MM.1S (cell line): ENCODE results near the gene WFDC10B.

Experiments
- EZH2 ChIP-seq: fragments of 300-600 bp; sonication (generic); optimal IDR thresholded peaks from 2 replicates; pipeline ENCODE3; 2017; ENCODE audit warnings: low read depth, mild to moderate bottlenecking, antibody characterized with exemption, low read length, mixed read lengths
- EZH2phosphoT487 ChIP-seq: fragments of 300-600 bp; sonication (generic); IDR thresholded peaks from 2 replicates; pipeline ENCODE4 v1.6.1; 2018; ENCODE audit warnings: antibody characterized with exemption, low read length
- TF ChIP-seq, protein P1 (sequence below): fragments of 300-600 bp; sonication (generic); IDR thresholded peaks from 2 replicates; pipeline ENCODE4 v1.5.1; 2016; ENCODE audit warnings: antibody characterized with exemption, low read length, mixed read lengths

DNA sequence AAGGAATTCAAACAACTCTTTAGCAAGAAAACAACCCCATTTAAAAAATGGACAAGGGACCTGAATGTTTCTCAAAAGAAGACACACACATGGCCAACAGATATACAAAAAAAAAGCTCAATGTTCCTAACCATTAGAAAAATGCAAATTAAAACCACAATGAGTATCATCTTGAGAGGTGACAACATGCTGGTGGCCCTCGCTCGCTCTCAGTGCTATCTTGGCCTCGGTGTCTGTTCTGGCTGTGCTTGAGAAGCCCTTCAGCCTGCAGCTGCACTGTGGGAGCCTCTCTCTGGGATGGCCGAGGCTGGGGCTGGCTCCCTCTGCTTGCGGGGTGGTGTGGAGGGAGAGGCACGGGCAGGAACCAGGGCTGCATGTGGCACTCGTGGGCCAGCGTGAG, 30.7 kb upstream of the WFDC10B start:
- TF ChIP-seq, protein P1, sequence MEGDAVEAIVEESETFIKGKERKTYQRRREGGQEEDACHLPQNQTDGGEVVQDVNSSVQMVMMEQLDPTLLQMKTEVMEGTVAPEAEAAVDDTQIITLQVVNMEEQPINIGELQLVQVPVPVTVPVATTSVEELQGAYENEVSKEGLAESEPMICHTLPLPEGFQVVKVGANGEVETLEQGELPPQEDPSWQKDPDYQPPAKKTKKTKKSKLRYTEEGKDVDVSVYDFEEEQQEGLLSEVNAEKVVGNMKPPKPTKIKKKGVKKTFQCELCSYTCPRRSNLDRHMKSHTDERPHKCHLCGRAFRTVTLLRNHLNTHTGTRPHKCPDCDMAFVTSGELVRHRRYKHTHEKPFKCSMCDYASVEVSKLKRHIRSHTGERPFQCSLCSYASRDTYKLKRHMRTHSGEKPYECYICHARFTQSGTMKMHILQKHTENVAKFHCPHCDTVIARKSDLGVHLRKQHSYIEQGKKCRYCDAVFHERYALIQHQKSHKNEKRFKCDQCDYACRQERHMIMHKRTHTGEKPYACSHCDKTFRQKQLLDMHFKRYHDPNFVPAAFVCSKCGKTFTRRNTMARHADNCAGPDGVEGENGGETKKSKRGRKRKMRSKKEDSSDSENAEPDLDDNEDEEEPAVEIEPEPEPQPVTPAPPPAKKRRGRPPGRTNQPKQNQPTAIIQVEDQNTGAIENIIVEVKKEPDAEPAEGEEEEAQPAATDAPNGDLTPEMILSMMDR: no peak
- TF ChIP-seq EZH2 (no peak), EZH2phosphoT487 (no peak)
